ENCODE measurements around the gene PAIP2B. TPM values are rescaled to one million over a fixed set of nuclear protein-coding genes. Genes with fewer than 3 reads are reported as not detected.
A peak's percentile ranks its signal among the peaks of the same experiment; 100 is the strongest.

Gene PAIP2B
- total and polyA plus RNA-seq, 9 of the 15 experiments (the other 6 are each of a cell fraction or from before 2014, with no cell fraction given): 0.18 to 0.38 (median 0.25) TPM

DNA sequence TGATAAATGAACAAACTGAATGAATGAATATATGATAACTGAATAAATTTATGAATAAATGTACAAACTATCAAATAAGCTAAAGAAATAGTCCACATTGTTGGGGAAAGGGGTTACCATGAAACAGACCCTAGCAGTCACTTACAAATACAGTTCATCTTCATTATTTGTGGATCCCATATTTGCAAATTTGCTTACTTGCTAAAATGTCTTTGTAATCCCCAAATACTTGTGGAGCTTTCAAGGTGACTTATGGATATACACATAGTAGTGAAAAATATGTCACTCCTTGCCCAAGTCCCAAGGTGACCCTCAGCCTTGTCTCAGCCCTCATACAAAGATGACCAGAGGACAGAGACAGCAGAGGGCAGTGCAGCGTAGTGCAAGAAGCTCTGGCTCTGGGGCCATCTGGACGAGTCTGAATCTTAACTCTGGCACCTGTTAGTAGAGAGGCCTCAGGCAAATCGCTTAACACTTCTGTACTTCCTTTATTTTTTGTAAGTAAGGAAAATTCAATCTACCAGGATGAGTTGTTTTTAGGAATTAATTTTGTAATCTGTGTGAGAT is 3.1 kb downstream of the PAIP2B start:
- H2AFZ ChIP-seq (ENCODE audit: low read depth, low read length): no peak overlapping the region
- CTCF ChIA-PET (ENCODE audit: low intra/inter-chr PET ratio): interaction anchor here (0.6 to 1.4 kb wide), 2 partner anchors 108 to 286 kb away, joined by 9 read pairs; partner anchors contain the start of gene ZNF638
- H4K20me1 ChIP-seq (replicated peaks; ENCODE audit: control insufficient read depth, insufficient read depth, low read length): no peaks in the 10 kb centered on the region
- H3K27me3 ChIP-seq (ENCODE audit: control insufficient read depth in 2 of 2, insufficient read depth in 2 of 2, low read length in 2 of 2): peaks cover 0 to 4% of the 10 kb centered on the region in 2 experiments; a peak in 1 of 5 replicates
- no peaks in the 10 kb centered on the region for H3K79me2 ChIP-seq (ENCODE audit: control insufficient read depth, insufficient read depth, low read length)
- no TSS peak for BruUV-seq (replicated peaks)
- H3K27ac ChIP-seq (ENCODE audit: extremely low read depth, low read depth, low read length): no peak overlapping the region
- ATAC-seq (peak; percentile 59), DNase-seq (ENCODE audit: extremely low read depth in 1 of 4, low spot score in 3 of 4) (peak in 3 of 4 experiments; percentile 12 to 56 (median 29)), FAIRE-seq (peak; percentile 74)
- no peaks in the 10 kb centered on the region for H3K36me3 ChIP-seq (ENCODE audit: control insufficient read depth, insufficient read depth, low read length)
- intact Hi-C loops (cut with micrococcal nuclease) (loop anchor here (5.0 kb wide), 1 partner anchor 288 kb away; no protein-coding TSS in a partner anchor), in situ Hi-C loops (cut with MboI) (no loop called here)
- H3K4me2 ChIP-seq (ENCODE audit: insufficient read depth, low read length): no peak overlapping the region
- peaks cover 5 to 9% of the 10 kb centered on the region in 2 experiments; a peak in 3 of 5 replicates for H3K4me1 ChIP-seq (replicated peaks in 1 of 2; ENCODE audit: control insufficient read depth in 2 of 2, insufficient read depth in 2 of 2, low read length in 2 of 2)
- no peak overlapping the region for H3K4me3 ChIP-seq
- no peak overlapping the region for H3K9ac ChIP-seq (ENCODE audit: insufficient read depth in 1 of 2, low read depth in 2 of 2, low read length in 2 of 2)
- no peaks in the 10 kb centered on the region for H3K9me1 ChIP-seq (ENCODE audit: control insufficient read depth, insufficient read depth, low read length)
- 4% methylated on average over 3 of the region's 3 CpGs for WGBS (ENCODE audit: insufficient coverage, low coverage, missing lambda C conversion rate)
- H3K9me3 ChIP-seq (replicated peaks; ENCODE audit: control insufficient read depth, insufficient read depth, low read depth, low read length): no peaks in the 10 kb centered on the region
- TF ChIP-seq SREBF1 (IDR thresholded peaks at IDR 0.05; ENCODE audit: borderline replicate concordance, low read depth, low read length): no peak
- peak; percentile 80 for TF ChIP-seq ESRRA (IDR thresholded peaks at IDR 0.05; ENCODE audit: borderline replicate concordance, low read depth)
- TF ChIP-seq, protein P1, sequence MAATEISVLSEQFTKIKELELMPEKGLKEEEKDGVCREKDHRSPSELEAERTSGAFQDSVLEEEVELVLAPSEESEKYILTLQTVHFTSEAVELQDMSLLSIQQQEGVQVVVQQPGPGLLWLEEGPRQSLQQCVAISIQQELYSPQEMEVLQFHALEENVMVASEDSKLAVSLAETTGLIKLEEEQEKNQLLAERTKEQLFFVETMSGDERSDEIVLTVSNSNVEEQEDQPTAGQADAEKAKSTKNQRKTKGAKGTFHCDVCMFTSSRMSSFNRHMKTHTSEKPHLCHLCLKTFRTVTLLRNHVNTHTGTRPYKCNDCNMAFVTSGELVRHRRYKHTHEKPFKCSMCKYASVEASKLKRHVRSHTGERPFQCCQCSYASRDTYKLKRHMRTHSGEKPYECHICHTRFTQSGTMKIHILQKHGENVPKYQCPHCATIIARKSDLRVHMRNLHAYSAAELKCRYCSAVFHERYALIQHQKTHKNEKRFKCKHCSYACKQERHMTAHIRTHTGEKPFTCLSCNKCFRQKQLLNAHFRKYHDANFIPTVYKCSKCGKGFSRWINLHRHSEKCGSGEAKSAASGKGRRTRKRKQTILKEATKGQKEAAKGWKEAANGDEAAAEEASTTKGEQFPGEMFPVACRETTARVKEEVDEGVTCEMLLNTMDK (IDR thresholded peaks at IDR 0.05; ENCODE audit: borderline replicate concordance, insufficient read depth, low read depth, low read length, poor library complexity, severe bottlenecking): peak; percentile 5
- no peak for TF ChIP-seq ZNF124 (CRISPR knock-in tag; IDR thresholded peaks at IDR 0.05)
- peak; percentile 58 for TF ChIP-seq ZNF316 (IDR thresholded peaks at IDR 0.05)
- TF ChIP-seq, protein P2, sequence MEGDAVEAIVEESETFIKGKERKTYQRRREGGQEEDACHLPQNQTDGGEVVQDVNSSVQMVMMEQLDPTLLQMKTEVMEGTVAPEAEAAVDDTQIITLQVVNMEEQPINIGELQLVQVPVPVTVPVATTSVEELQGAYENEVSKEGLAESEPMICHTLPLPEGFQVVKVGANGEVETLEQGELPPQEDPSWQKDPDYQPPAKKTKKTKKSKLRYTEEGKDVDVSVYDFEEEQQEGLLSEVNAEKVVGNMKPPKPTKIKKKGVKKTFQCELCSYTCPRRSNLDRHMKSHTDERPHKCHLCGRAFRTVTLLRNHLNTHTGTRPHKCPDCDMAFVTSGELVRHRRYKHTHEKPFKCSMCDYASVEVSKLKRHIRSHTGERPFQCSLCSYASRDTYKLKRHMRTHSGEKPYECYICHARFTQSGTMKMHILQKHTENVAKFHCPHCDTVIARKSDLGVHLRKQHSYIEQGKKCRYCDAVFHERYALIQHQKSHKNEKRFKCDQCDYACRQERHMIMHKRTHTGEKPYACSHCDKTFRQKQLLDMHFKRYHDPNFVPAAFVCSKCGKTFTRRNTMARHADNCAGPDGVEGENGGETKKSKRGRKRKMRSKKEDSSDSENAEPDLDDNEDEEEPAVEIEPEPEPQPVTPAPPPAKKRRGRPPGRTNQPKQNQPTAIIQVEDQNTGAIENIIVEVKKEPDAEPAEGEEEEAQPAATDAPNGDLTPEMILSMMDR (IDR thresholded peaks at IDR 0.05 in 2 of 3, conservative IDR thresholded peaks at IDR 0.05 in 1 of 3; ENCODE audit: insufficient read depth in 2 of 3, low read depth in 1 of 3, low read length in 3 of 3): peak; percentile 59 to 67 (median 65)
- TF ChIP-seq RAD21 (CRISPR knock-in tag; conservative IDR thresholded peaks at IDR 0.05 in 1 of 2, IDR thresholded peaks at IDR 0.05 in 1 of 2): peak; percentile 52 to 64
- TF ChIP-seq CREB1 (IDR thresholded peaks at IDR 0.05): no peak
- TF ChIP-seq CREB1 (CRISPR knock-in tag; IDR thresholded peaks at IDR 0.05): no peak
- TF ChIP-seq C11orf30 (IDR thresholded peaks at IDR 0.05; ENCODE audit: low read depth): peak; percentile 48; the same call in 1 of the 2 replicates
- no peak for TF ChIP-seq ZFPM2 (CRISPR knock-in tag; IDR thresholded peaks at IDR 0.05)
- POLR2A ChIA-PET: interaction anchor here (1.4 kb wide), 1 partner anchor 13 kb away, joined by 3 read pairs; no protein-coding TSS in a partner anchor

All from K562 (cell line).